Mesendoderm (in vitro differentiated cells): ENCODE data around the gene PCDH1.

Experiments used
- DNase-seq: peaks from one replicate; pipeline ENCODE4 v3.0.0; 2013
- H2AK5ac ChIP-seq: 2 replicates; pipeline ENCODE4 v1.6.1; 2013; ENCODE audit warnings: low read length, inconsistent platforms
- H2BK120ac ChIP-seq: 2 replicates; pipeline ENCODE4 v1.6.1; 2013; ENCODE audit warnings: low read depth, mild to moderate bottlenecking, low read length, moderate library complexity, mixed read lengths
- H2BK15ac ChIP-seq: replicated peaks from 2 replicates; pipeline ENCODE4 v1.6.1; 2013; ENCODE audit warnings: low read depth, mild to moderate bottlenecking, moderate library complexity
- H2BK5ac ChIP-seq: 2 replicates; pipeline ENCODE4 v1.6.1; 2013; ENCODE audit warnings: low read length, inconsistent platforms
- H3K18ac ChIP-seq: 2 replicates; pipeline ENCODE4 v1.6.1; 2013; ENCODE audit warnings: mild to moderate bottlenecking, low read length, mixed read lengths
- H3K23ac ChIP-seq: one replicate; pipeline ENCODE4 v1.6.1; 2013; ENCODE audit warnings: low read length
- H3K27ac ChIP-seq: 2 replicates; pipeline ENCODE4 v1.5.1; 2013; ENCODE audit warnings: low read depth, mild to moderate bottlenecking, inconsistent platforms, low read length, moderate library complexity
- H3K27me3 ChIP-seq: 2 replicates; pipeline ENCODE4 v1.6.1; 2013; ENCODE audit warnings: low read length, control low read depth, mild to moderate bottlenecking, inconsistent platforms; ENCODE audit not compliant: insufficient read depth, poor library complexity
- H3K36me3 ChIP-seq: 2 replicates; pipeline ENCODE4 v1.6.1; 2013; ENCODE audit warnings: low read length, inconsistent platforms; ENCODE audit not compliant: control insufficient read depth, insufficient read depth
- H3K4ac ChIP-seq: one replicate; pipeline ENCODE4 v1.6.1; 2013; ENCODE audit warnings: low read depth, mild to moderate bottlenecking, low read length, moderate library complexity
- H3K4me1 ChIP-seq: 2 replicates; pipeline ENCODE4 v1.6.1; 2013; ENCODE audit warnings: low read depth, low read length, inconsistent platforms; ENCODE audit not compliant: control insufficient read depth
- H3K4me2 ChIP-seq: 2 replicates; pipeline ENCODE4 v1.6.1; 2013; ENCODE audit warnings: low read length
- H3K4me3 ChIP-seq: 2 replicates; pipeline ENCODE4 v1.5.1; 2013; ENCODE audit warnings: mild to moderate bottlenecking, low read length
- H3K56ac ChIP-seq: one replicate; pipeline ENCODE4 v1.6.1; 2013; ENCODE audit warnings: low read length
- H3K79me1 ChIP-seq: 2 replicates; pipeline ENCODE4 v1.6.1; 2013; ENCODE audit warnings: low read length, inconsistent platforms
- H3K79me2 ChIP-seq: 2 replicates; pipeline ENCODE4 v1.6.1; 2013; ENCODE audit warnings: mild to moderate bottlenecking, low read length; ENCODE audit not compliant: control insufficient read depth, insufficient read depth
- H3K9ac ChIP-seq: 2 replicates; pipeline ENCODE4 v1.6.1; 2013; ENCODE audit warnings: low read length, inconsistent platforms
- H4K5ac ChIP-seq: one replicate; pipeline ENCODE4 v1.6.1; 2013; ENCODE audit warnings: low read length
- H4K8ac ChIP-seq: one replicate; pipeline ENCODE4 v1.6.1; 2013; ENCODE audit warnings: low read depth, mild to moderate bottlenecking, control low read depth, low read length, moderate library complexity
- WGBS: extraction: QIAGEN DNeasy Blood & Tissue Kit; methylation state at CpG from one replicate; pipeline ENCODE4 v1.1.7; 2013; ENCODE audit warnings: low lambda C conversion rate, missing lambda C conversion rate; ENCODE audit not compliant: insufficient coverage; ENCODE audit errors: extremely low coverage; 5-methylcytosine and 5-hydroxymethylcytosine counted together

The PCDH1 gene

DNA sequence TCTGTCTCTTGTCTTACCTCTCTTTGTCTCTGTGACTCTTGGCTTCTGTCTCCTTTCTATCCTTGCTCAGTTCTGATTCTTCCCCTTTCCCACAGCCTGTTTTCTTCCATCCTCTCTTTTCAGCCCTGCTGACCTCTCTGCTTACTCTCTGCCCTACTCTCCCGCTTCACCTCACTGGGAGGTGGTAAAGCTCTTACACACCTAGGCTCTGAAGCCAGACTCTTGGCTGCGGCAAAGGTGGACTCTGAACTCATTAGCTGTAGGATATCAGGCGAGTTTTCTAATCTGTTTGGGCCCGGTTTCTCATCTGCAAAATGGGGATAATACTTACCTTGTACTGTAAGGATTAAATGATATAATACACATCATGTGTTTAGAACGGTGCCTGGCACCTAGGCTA is 11.1 kb downstream of the PCDH1 start:
- no peak overlapping the region for H3K18ac ChIP-seq
- no peak overlapping the region for H3K23ac ChIP-seq
- no peak overlapping the region for H3K4me3 ChIP-seq
- no peak overlapping the region for H2BK15ac ChIP-seq
- no peak overlapping the region for H4K8ac ChIP-seq
- no peak overlapping the region for H3K4me2 ChIP-seq
- no peak for DNase-seq
- H3K9ac ChIP-seq = no peak overlapping the region
- H3K79me1 ChIP-seq = peaks cover 24% of the 10 kb centered on the region
- no peak overlapping the region for H4K5ac ChIP-seq
- no peak overlapping the region for H3K4ac ChIP-seq
- no peak overlapping the region for H2AK5ac ChIP-seq
- H3K27ac ChIP-seq = no peak overlapping the region
- H2BK120ac ChIP-seq = no peak overlapping the region
- no peak overlapping the region for H3K56ac ChIP-seq
- H2BK5ac ChIP-seq = no peak overlapping the region
- peaks cover 22% of the 10 kb centered on the region for H3K79me2 ChIP-seq
- H3K4me1 ChIP-seq = peaks cover 10% of the 10 kb centered on the region
- no CpG with 5 or more reads among the region's 5 CpGs for WGBS
- H3K36me3 ChIP-seq = peaks cover 4% of the 10 kb centered on the region
- H3K27me3 ChIP-seq = no peaks in the 10 kb centered on the region

- Histone ChIP-seq H2BK5ac (no peak overlapping the region), H3K4ac (no peak overlapping the region), H3K79me1 (peaks cover 17% of the 10 kb centered on the region), H3K4me1 (peaks cover 5% of the 10 kb centered on the region), H3K18ac (no peak overlapping the region), H3K4me2 (no peak overlapping the region), H3K23ac (no peak overlapping the region), H2BK15ac (no peak overlapping the region), H2BK120ac (no peak overlapping the region), H3K56ac (no peak overlapping the region), H3K9ac (no peak overlapping the region), H3K27me3 (no peaks in the 10 kb centered on the region), H4K8ac (no peak overlapping the region), H4K5ac (no peak overlapping the region), H3K27ac (no peak overlapping the region), H2AK5ac (no peak overlapping the region), H3K36me3 (peaks cover 4% of the 10 kb centered on the region), H3K4me3 (no peak overlapping the region), H3K79me2 (peaks cover 13% of the 10 kb centered on the region)
- no peak for DNase-seq
- no CpG with 5 or more reads among the region's 13 CpGs for WGBS
Observed at GRCh38 chr5:141866096-141866495, 12.1 kb downstream of the PCDH1 start.

GRCh38 chr5:141865406-141865805 is 12.8 kb downstream of the PCDH1 start:
- Histone ChIP-seq H4K8ac (no peak overlapping the region), H3K4me2 (no peak overlapping the region), H2BK15ac (no peak overlapping the region), H3K56ac (no peak overlapping the region), H3K79me2 (peaks cover 7% of the 10 kb centered on the region), H3K4me3 (no peak overlapping the region), H3K27me3 (no peaks in the 10 kb centered on the region), H3K27ac (no peak overlapping the region), H3K23ac (no peak overlapping the region), H3K36me3 (peaks cover 4% of the 10 kb centered on the region), H2BK120ac (no peak overlapping the region), H3K79me1 (peaks cover 11% of the 10 kb centered on the region), H3K9ac (no peak overlapping the region), H4K5ac (no peak overlapping the region), H2AK5ac (no peak overlapping the region), H3K4me1 (peaks cover 5% of the 10 kb centered on the region), H3K18ac (no peak overlapping the region), H2BK5ac (no peak overlapping the region), H3K4ac (no peak overlapping the region)
- no CpG with 5 or more reads among the region's 2 CpGs for WGBS
- DNase-seq = no peak

DNA sequence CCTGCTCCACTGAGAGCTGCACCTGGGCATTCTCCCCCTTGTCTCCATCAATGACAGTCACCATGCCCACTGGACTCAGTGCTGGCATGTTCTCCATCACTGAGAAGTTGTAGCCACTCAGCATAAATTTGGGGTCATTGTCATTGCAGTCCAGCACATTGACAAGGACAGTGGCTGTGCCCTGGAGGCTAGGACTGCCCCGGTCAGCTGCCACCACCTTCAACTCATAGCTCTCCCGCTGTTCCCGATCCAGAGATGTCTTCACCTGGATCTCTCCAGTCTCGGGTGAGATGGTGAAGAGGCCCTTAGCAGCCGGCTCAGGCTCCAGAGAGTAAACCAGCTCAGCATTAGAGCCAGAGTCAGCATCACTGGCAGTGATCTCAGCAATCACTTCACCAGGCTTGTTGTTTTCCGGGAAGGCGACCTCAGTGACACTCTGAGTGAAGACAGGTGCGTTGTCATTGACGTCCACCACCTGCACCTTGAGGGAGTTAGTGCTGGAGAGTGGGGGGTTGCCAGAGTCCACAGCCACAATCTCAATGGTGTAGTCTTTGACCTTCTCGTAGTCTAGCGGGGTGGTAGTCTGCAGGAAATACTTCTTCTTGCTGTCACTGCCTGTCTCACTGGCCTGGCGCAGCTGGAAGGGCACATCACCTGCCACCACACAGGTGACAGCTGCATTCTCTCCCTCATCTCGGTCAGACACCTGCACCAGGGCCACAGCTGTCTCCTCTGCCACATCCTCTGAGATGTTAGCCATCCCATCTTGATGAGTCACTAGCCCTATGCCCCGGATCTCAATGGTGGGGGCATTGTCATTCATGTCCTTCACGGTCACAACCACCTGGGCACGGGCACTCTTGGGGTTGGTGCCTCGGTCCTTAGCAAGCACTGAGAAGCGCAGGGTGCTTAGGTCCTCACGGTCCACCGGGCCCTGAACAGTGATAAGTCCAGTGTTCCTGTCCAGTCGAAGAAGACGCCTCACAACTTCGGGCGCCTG is 13.5 kb downstream of the PCDH1 start:
- Histone ChIP-seq H3K4me2 (no peak overlapping the region), H2BK15ac (no peak overlapping the region), H4K5ac (no peak overlapping the region), H3K4ac (no peak overlapping the region), H2BK120ac (no peak overlapping the region), H3K9ac (no peak overlapping the region), H2BK5ac (no peak overlapping the region), H3K79me2 (peaks cover 1% of the 10 kb centered on the region), H3K27me3 (no peaks in the 10 kb centered on the region), H3K56ac (no peak overlapping the region), H3K36me3 (peaks cover 4% of the 10 kb centered on the region), H3K79me1 (peaks cover 5% of the 10 kb centered on the region), H4K8ac (no peak overlapping the region), H2AK5ac (no peak overlapping the region), H3K23ac (no peak overlapping the region), H3K4me1 (peaks cover under 1% of the 10 kb centered on the region), H3K27ac (no peak overlapping the region), H3K4me3 (no peak overlapping the region), H3K18ac (no peak overlapping the region)
- DNase-seq = no peak
- WGBS = no CpG with 5 or more reads among the region's 24 CpGs

DNA sequence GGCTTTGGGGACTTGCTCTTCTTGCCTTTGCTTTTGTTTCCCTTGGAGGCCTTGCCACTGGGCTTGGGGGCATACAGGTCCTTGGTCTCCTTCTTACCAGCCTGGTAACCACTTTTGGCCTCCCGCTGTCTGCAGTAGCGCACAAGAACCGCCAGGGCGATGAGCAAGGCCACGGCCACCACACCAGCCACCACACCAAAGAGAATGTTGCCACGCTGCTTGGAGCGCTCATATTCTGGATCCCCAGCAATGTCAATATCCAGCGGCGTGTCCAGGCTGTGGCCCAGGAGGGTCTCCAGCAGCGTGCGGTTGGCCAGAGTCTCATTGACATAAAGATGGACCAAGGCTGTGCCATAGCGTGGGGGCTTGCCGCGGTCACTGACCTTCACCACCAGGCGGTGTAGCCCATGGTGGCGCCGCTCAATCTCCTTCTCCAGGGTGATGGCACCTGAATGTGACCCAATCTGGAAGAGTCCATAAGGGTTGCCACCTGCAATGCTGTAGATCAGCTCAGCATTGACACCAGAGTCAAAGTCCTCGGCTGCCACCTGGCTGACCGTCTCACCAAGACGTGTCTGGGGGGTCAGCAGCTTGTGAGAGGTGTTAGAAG is 14.5 kb downstream of the PCDH1 start:
- H3K79me1 ChIP-seq = peaks cover 2% of the 10 kb centered on the region
- no peak overlapping the region for H3K27ac ChIP-seq
- H3K36me3 ChIP-seq = peaks cover 4% of the 10 kb centered on the region
- H3K4me2 ChIP-seq = no peak overlapping the region
- no peak overlapping the region for H2BK15ac ChIP-seq
- no peak overlapping the region for H2BK120ac ChIP-seq
- H3K4me3 ChIP-seq = no peak overlapping the region
- no peak overlapping the region for H4K5ac ChIP-seq
- no peak overlapping the region for H2AK5ac ChIP-seq
- H2BK5ac ChIP-seq = no peak overlapping the region
- no peak overlapping the region for H3K56ac ChIP-seq
- H3K18ac ChIP-seq = no peak overlapping the region
- WGBS = no CpG with 5 or more reads among the region's 20 CpGs
- no peak overlapping the region for H4K8ac ChIP-seq
- H3K79me2 ChIP-seq = no peaks in the 10 kb centered on the region
- no peak overlapping the region for H3K4ac ChIP-seq
- no peak for DNase-seq
- no peaks in the 10 kb centered on the region for H3K27me3 ChIP-seq
- H3K9ac ChIP-seq = no peak overlapping the region
- H3K4me1 ChIP-seq = peaks cover 3% of the 10 kb centered on the region
- no peak overlapping the region for H3K23ac ChIP-seq
